ENCODE measurements around the gene ARMC8.
A peak's percentile ranks its signal among the peaks of the same experiment; 100 is the strongest.

The ARMC8 gene

GRCh38 chr3:138253609-138254008 is 66.5 kb downstream of the ARMC8 start:
- no peak for DNase-seq (ENCODE audit: low spot score)

DNA sequence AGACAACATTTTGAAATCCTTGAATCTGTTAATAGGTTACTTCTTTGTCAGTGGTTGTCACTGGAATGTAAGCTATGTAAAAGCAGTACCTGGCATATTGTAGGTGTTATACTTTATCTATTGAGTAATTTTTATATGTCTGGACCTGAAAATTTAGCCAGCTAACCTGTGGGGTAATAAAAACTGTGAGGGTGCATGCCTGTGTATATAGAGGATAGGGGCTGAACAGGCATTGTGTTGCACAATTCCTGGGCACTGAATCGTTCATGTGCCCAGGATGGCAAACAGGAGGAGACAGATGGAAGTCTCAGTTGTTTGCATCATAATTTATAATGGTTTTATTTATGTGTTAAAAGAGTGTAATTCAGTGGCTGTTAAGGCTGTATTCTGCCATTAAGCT is 67.1 kb downstream of the ARMC8 start:
- DNase-seq (ENCODE audit: low spot score): peak; percentile 12

DNA sequence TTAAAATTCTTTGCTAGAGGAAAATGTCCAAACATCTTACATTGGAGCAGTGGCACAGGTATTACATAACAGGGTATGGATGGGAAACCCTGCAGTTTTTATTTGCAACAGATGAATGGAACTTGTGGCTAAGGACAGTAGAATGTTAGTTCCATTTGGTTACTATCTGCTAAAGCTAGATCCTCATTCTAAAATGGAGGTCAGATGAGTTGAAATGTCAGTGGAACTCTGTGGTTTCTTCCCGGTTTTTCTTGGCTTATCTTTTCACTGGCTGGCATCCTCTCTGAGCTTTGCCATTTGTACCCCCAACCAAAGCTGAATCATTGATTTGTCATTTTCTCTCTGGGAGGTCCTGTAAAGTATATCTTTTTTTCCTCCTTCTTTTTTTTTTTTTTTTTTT is 68.9 kb downstream of the ARMC8 start:
- no peak for DNase-seq (ENCODE audit: low spot score)

GRCh38 chr3:138257986-138258385 is 70.9 kb downstream of the ARMC8 start:
- no peak for DNase-seq (ENCODE audit: low spot score)

GRCh38 chr3:138259126-138259525 is 72.0 kb downstream of the ARMC8 start:
- no peak for DNase-seq (ENCODE audit: low spot score)

- DNase-seq (ENCODE audit: low spot score): no peak
Observed at GRCh38 chr3:138260611-138261010, 73.5 kb downstream of the ARMC8 start.

DNA sequence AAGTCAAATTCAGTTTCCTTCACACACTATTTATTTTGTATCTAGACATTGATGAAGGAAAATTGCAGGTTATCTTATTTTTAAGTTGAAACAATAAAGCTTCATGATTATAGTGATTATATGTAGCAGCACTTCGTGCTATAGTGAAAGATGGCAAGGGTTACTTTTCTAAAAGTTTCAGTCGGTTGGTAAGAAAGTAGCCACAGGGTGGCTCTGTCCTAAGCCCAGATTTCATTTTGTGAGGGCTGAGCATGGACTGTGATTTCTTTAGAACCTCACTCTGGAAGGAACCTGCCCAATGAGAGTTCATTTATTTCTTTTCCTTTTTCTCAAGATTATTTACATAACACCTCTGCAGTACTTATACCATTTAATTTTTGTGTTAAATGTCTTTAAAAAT is 76.0 kb downstream of the ARMC8 start:
- no peak for DNase-seq (ENCODE audit: low spot score)

GRCh38 chr3:138265745-138266144 is 78.6 kb downstream of the ARMC8 start:
- no peak for DNase-seq (ENCODE audit: low spot score)

GRCh38 chr3:138267083-138267482 is 80.0 kb downstream of the ARMC8 start:
- no peak for DNase-seq (ENCODE audit: low spot score)

- DNase-seq (ENCODE audit: low spot score): no peak
Observed at GRCh38 chr3:138270245-138270644, 83.1 kb downstream of the ARMC8 start.

DNA sequence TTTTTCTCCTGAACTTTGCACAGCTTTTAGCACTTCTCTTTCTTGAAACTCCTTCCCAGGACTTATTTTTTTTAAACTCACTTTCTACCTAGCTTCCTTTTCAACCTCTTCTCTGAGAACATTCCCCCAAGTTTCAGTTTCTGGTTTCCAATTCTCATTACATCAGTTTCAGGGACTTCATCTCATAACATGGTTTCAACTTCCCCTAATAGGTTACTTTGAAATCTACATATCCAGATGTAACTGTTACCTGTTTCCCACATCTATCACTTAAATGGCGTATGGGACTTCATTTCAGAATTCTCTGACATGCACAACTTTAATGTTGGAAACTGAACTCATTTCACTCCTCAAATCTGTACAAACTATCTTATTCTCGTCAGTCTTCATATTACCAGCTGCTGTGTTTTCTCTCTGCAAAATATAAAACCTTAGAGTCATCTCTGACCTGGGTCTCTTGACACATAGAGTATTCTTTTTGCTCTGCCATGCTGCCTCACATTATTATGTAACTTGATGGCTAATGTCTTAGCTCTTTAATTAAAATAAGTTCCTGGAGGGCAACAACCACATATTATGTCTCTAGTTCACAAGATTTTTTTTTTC is 84.2 kb downstream of the ARMC8 start:
- no peak for DNase-seq (ENCODE audit: low spot score)

DNA sequence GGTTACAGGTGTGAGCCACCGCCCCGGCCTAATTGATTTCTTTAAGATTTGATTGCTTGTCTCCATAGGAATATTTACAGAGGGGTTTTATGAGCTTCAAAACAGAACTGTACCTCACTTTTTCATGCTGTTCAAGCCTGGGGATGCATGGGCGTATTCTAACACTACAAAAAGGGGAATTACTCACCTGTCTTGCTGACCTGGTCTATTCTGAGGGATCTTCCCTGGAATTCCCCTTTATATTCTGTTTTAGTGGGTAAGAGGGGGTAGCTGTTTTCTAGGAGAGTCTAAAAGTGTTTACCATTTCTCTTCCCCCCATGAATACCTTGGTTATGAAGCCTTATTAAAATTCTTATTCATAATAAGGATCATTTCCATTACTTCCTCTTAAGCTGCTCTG is 94.5 kb downstream of the ARMC8 start:
- no peak for DNase-seq (ENCODE audit: low spot score)

DNA sequence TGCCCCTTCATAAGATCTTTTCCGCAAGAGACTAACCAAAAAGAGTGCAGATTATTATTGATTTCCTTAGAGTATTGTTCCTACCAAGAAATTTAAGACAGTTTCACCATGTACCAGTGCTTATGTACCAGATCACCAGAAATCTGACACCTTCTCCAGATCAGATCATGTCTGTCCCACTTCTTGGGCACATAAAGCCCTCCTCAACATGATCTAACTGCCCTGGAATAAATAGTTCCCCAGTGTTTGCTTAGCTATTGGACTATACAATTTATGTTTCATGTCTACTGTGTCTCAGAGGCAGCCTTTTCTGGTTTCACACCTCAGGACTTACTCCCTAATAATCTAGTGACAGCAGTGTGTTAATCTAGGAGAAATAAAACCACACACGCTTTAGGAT is 95.7 kb downstream of the ARMC8 start:
- no peak for DNase-seq (ENCODE audit: low spot score)

DNA sequence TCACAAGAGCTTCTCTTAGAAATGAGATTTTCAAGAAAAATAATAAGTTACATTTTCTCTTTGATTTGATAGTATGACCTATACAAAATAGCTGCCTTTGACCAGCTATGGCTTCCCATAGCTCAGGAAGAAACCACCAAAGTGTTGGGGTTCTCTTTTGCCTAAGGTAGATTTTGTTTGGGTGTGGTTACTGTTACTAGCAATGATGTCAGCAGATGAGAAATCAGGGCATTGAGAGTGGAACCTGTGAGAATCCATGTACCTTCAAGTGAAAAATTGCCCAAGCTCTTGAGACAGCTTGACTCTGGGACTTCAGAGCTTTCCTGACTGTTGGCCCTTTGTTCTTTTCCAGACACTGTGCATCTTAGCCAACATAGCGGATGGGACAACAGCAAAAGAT is 97.0 kb downstream of the ARMC8 start:
- DNase-seq (ENCODE audit: low spot score): no peak

DNA sequence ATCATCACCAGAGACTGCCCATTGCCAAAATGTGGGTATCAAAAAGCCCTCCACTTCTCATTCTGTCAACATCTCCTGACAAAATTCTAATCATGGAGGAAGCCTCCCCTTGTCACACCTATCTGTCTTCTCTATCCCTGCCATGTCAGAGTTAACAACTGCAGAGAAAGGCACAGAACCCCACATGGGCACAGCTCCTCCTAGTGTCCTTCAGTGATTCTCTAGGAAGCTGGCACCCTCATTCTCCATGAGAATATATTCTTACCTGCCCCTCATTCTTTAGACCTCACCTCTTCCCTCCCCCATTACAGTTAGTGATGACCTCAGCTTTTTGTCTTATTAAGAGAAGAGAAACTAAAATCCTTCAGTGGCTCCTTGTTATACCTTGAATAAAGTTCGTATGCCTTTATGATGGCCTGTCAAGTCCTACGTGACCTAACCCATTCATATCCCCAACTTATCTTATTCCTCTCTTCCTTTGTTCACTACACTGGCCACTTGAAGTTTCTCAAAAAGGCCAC is 97.9 kb downstream of the ARMC8 start:
- no peak for DNase-seq (ENCODE audit: low spot score)

DNA sequence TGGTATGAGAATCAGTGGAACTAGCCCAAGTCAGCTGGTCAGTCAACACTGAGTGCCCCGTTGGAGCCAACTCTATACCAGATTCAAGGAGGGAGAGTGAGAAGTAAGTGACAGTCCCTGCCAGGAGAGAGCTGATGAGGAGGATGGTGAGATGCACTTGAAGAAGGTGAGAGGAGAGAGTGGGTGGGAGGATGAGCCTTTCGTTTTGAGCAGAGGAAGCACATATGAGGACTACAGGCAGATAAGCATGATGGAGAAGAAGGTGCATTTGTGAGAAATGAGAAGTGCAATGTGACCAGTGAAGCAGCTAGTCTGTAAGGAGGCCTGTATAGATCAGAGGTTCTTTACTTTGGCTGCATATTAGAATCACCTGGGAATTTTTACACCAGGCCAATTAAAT is 102.2 kb downstream of the ARMC8 start:
- DNase-seq (ENCODE audit: low spot score): no peak

DNA sequence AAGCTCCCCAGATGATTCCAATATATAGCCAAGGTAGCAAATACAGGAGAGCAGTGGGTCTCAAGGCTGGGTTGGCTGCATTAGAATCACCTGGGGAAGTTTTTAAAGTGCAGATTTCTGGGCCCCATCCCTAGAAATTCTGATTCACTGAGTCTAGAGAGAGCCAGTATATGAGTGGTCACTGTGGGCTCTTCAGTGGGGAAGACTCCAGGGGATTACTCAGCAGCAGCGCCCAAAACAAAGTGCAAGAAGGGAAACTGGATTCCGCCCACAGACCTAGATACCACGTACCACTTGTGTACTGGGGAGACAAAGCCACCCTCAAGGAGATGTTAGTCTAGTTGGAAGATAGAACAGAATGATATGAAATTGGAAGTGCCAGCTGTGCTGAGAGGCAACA is 102.6 kb downstream of the ARMC8 start:
- no peak for DNase-seq (ENCODE audit: low spot score)

DNA sequence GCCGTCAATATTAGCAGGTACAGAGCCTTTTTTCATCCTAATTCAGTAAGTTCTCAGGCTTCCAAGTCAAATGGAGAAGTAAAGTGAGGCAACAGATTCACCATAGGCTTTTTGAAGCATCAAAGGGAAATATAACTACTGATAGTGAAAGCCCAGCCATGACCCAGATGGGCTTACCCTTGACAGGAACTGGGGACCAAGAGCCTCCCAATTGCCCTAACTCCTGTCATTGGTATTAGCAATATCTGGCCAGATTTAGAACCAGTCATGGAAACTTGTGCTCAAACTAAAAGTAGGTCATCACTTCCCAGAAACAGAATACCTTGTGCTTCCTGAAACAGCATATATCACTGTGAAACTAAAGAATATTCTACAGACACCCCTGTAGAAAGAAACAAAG is 109.5 kb downstream of the ARMC8 start:
- no peak for DNase-seq (ENCODE audit: low spot score)

DNA sequence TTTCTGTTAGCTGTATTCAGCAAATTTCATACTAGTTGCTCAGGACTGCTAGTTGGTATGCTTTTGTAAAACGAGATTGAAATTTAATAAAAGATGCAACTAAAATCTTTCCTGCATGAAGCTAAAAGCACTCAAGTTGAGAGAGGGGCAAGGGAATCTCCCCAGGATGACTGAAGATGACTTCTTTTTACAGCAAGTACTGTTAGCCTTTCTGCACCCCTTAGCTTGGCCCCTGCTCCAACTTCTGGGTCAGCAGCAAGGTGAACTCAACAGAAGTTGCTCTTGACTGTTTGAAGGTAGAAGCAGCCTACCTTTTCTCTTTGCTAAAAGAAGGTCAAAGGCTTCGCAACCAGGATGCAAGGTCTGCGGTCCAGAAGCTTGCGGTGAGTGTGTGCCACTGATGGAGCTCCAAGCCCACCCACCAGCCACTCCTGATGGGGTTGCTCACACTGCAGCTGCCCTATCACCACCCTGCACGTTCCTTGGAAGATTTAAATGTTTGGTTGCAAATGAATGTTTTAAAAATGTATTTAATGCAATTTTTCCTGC is 110.0 kb downstream of the ARMC8 start:
- DNase-seq (ENCODE audit: low spot score): no peak

- no peak for DNase-seq (ENCODE audit: low spot score)
Observed at GRCh38 chr3:138297876-138298275, 110.8 kb downstream of the ARMC8 start.

GRCh38 chr3:138300647-138301046 is 113.5 kb downstream of the ARMC8 start:
- DNase-seq (ENCODE audit: low spot score): peak; percentile 69

DNA sequence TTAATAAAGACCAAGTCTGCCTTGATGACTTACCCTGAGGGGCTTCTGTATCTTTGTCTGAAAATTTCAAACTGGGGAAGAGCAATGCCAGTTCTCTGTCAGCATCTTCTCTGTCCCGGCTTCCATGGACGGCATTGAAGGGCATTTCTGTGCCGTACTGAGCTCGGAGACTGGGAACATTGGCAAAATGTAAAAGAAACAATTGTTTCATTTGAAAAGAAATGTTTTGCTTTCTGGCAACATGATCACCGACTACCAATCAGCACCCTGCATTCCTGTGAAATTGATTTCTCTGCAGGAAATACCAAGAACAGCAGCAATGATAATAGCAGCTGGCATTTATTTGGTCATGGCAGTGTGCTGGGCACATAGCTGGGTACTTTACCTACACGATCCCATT is 116.4 kb downstream of the ARMC8 start:
- DNase-seq (ENCODE audit: low spot score): peak; percentile 57

- no peak for DNase-seq (ENCODE audit: low spot score)
Observed at GRCh38 chr3:138307899-138308298, 120.8 kb downstream of the ARMC8 start.

GRCh38 chr3:138308783-138309182 is 121.7 kb downstream of the ARMC8 start:
- DNase-seq (ENCODE audit: low spot score): no peak
